IPS-NIHi7 (cell line): ENCODE measurements around the gene ZYG11A.

Experiments used
- DNase-seq: peaks from one replicate; pipeline ENCODE4 v3.0.0; 2012; ENCODE audit warnings: mixed read lengths; ENCODE audit errors: extremely low spot score

ZYG11A gene

DNA sequence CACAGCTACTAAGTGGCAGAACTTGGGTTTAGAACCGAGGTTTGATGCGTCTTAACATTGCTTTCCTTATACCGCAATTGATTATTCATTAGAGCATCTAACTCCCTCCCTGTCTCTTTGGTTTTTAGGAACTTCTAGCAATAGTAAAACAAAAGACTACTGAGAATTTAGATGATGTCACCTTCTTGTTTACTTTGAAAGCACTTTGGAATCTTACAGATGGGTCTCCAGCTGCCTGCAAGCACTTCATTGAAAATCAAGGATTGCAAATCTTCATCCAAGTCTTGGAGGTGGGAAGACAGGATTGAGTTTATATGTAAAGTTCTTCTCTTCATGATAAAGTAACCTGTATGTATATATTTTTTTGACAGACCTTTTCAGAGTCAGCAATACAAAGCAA, 35.0 kb downstream of the ZYG11A start:
- no peak for DNase-seq

DNA sequence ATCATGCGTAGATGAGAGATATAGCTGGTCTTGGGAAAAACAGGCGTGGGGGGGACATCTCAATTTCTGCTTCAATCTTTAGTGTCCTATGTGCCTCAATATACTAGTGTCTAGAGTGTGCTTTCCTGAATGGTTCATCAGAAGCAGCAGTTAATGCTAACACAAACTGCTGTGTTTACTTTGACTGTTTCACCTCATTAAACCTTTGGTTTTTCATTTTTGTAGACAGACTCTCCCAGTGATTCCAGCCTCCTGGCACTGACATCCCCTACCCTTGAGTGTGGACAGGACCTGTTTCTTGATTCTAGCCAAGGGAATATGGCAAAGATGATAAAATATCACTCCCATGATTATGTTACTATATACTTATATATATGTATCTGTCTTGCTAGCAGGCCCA, 37.6 kb downstream of the ZYG11A start:
- no peak for DNase-seq

- no peak for DNase-seq
Measured at GRCh38 chr1:52887483-52887882, 44.9 kb downstream of the ZYG11A start.

DNA sequence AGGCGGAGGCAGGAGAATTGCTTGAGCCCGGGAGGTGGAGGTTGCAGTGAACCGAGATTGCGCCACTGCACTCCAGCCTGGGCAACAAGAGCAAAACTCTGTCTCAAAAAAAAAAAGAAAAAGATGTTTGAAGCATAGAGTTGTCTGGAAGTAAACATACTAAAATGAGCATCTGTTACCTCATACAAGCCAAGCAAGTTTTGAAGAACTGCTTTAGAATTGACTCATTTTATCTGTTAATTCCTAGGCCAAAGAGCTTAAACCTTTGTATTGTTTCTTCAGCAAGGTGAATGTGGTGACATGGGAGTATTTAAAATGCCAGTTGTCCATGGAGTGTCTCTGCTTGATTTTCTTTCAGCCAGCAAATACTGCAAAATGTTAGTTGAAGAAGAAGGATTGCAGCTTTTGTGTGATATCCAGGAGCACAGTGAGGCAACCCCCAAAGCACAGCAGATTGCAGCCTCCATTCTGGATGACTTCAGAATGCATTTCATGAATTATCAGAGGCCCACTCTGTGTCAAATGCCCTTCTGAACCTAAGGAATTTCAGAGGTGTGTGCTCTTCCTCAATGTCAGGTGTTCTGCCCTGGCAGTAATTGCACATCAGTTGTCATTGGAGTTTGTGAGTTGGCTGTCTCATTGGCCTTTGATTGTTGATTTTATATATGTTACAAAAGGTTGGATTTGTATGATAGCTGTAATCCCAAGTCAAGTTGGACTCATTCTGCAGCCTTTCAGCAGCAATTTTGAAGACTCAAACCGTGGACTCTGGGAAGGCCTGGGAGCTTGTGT, 50.1 kb downstream of the ZYG11A start:
- no peak for DNase-seq

DNA sequence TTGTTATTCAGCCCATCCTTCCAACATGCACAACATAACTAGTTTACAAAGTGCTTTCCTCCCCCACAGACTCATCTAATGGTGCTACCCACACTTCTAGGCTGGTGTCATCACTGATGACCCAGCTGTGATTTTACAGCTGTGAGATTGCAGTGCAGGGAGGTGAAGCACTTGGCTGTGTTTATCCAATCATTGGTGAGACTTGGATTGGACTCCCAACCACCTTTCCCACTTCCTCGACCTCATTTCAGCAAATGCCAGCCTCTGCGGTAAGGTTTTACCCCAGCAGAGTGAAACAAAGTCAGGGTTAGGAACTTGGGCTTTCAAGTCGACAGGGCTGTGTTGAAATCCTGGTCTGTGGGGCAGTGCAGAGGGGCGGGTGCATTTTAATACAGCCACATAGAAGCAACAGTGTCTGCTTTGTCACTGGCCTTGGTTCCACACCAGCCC, 56.9 kb downstream of the ZYG11A start:
- DNase-seq = no peak

GRCh38 chr1:52900402-52900801, 57.8 kb downstream of the ZYG11A start:
- DNase-seq = no peak

- no peak for DNase-seq
Measured at GRCh38 chr1:52901384-52901783, 58.8 kb downstream of the ZYG11A start.

DNA sequence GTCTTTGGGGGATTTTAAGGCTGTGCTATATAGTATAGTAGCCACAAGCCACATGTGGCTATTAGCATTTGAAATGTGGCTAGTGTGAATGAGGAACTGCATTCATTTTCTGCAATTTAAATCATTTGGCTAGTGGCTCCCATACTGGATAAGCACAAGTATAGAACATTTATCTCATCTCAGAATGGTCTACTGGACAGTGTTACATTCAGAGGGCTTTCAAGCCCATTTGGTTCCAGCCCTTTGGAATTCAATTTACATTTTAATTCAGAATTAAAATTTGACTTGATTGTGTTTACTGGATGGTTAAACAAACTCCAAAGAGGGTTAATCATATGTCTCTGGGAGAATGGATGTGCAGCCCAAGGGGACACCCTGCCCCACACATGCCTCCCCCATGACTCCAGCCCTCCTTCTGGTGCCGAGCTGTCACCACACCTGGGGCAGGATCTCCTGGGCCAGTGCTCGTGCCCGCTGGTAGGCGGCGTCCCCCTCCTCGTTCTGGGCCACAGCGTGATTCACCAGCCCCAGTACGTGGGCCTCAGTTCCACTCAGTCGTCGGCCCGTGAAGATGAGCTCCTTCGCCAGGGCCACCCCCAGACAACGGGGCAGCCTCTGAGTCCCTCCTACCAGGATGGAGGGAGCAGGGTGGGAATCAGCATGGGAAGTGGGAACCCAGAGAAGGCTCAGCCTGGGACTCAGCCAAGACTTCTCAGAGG, 61.8 kb downstream of the ZYG11A start:
- no peak for DNase-seq

- peak; percentile 95 for DNase-seq
Measured at GRCh38 chr1:52904927-52905698, 62.6 kb downstream of the ZYG11A start.

DNA sequence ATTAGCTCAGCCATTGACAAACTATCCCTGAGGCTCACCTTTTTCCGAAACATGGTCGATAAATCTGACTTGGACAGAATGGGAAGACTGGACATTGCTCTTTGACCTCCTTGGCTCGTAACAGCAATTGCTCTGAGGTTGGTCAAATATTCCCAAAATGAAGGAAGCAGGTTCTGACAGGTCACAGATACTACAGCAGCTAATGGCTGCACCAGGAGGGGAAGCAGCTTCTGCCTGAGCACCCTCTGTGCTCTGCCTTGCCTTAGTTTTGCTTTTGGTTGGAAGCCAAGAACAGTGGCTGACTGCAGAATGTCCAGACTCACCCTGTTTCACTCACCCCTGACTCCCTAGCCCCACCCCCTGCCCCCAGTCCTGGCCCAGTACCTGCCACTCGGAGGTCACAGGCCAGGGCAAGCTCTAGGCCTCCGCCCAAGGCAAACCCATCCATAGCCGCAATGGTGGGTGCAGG, 63.6 kb downstream of the ZYG11A start:
- no peak for DNase-seq

DNA sequence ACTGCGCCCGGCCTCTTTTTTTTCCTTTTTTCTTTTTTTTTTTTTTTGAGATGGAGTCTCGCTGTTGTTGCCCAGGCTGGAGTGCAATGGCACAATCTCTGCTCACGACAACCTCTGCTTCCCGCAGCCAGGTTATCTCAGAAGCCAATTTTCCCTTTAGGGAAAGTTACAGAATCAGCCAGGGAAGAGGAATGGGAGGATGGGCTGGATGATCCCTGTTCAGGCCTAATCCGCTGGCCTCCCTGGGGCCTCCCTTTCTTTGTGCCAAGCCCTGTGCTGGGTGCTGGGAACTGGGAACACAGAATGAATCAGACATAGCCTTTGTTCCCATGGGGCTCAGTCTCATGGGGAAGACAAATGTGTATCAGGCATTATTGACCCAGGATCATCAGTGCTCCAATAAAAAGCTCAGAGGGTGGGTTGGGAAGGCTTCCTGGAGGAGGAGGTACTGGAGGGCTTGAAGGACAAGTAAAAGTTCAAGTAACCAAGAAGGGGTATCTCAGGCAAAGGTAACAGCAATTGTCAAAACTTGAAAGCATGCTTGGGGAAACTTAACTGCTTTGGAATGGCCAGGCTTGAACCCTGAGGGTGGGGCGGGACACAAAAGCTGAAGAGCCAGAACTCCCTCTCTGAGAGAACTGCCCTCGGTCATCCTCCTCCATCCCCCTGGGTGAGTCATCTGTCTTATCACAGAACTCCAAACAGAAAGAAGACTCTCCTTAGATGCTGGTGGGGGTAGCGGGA, 64.7 kb downstream of the ZYG11A start:
- DNase-seq = no peak

DNA sequence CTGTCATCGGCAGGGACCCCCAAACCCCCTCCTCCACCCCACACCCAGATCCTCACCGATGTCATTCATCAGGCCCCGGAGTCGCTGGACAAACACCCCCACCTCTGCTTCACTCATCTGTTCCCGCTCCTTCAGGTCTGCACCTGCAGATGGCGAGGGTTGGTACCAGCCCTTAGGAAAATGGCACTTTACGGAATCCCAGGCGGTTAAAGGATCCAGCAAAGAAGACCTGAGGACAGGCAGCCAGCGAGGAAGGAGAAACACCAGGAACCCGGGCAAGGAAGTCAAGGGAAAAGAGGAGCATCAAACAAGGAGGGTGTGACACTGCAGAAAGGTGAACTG, 65.2 kb downstream of the ZYG11A start:
- no peak for DNase-seq

DNA sequence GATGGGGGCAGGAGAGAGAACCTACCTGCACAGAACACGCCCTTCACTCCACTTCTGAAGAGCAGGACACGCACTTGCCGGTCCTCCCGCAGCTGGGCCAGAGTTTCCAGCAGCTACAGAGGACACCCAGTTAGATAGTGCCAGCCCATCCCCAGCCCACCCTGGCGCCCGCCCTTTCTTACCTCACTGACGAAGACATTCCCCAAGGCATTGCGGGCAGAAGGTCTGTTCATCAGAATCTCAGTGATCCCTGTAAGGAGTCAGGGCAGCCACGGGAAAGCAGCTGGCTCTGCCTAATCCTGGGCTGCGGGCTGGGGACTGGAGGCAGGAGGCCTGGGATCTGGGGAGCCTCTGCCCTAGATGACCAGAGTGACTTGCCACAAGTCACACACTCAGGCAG, 69.0 kb downstream of the ZYG11A start:
- no peak for DNase-seq

DNA sequence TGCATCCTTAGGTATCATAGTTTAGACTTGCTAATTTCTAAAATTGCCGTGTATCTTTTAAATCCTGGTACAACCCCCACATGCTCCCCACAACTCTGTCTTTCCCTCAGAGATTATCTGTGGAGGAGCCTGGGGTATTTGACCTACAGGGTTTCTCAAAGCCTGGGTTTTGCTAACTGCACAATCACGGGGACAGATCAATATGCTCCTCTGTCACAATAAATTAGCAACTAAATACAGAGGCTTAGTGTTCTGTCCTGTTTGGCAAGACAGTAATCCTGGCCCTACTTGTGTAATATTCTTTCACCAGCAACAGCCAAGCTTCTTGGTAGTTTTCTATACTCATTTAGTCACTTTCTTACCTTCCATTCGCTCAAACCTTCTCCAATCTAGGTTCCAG, 70.5 kb downstream of the ZYG11A start:
- no peak for DNase-seq

- peak; percentile 65 for DNase-seq
Measured at GRCh38 chr1:52913537-52913936, 71.0 kb downstream of the ZYG11A start.

- DNase-seq = no peak
Measured at GRCh38 chr1:52914463-52914862, 71.9 kb downstream of the ZYG11A start.

DNA sequence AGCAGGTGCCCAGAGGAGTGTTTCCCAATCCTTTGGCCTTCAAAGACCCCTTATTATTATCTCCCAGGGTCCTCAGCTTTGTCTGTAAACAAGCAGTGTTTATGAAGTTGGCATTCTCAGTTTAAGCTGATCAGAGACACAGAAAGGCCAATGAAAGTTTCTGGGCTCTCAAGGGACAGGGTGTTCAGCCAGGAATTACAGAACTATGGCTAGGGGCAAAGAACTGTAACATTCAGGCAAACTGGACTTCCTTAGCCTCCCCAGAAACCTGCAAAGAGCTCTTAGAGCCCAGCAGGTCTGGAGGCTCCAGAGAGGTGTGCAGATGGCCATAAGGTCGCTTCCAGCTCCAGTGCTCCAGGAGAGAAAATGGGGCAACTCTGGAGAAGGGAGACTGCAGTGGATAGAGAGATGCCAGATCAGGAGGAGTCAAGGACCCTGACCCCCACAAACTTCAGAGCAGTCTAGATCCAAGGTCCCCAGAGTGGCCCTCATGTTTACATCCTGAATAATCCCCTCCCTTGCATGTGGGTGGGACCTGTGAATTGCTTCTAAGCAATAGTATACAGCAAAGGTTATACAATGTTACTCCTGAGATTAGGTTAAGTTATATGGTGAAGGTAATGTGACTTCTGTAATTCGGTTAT, 72.8 kb downstream of the ZYG11A start:
- no peak for DNase-seq

GRCh38 chr1:52915855-52916220, 73.3 kb downstream of the ZYG11A start:
- DNase-seq = no peak

DNA sequence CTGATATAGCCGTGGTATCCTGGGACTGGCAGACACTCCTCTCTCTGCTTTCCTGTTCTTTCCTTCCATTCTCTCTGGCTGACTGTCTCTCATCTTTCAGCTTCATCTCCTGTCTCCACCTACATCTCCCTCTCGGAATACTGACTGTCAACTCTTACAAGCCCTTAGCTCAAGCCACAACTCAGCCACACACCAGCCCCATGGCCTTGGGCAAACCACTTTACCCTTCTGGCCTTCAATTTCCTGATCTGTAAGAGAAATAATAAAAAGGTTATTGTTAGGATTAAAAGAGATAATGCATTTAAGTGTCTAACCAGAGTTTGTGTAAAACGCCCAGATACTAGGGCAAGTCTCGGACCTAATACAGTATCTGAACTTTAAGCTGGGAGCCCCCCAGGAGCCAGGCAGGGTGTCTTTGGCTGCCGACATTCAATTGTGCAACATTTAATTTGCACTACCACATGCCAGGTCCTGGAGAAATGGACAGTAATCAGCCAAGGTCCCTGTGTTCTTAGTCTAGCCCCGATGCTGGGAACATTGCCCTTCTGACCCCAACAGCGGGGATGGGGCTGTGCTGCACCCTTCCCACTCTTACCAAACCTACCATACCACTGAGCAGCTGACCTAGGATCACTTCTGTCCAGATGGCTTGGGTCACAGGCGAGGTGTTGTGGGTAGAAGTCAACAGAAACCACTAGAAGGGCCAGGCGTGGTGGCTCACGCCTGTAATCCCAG, 73.8 kb downstream of the ZYG11A start:
- DNase-seq = no peak

GRCh38 chr1:52917156-52917555, 74.6 kb downstream of the ZYG11A start:
- no peak for DNase-seq

DNA sequence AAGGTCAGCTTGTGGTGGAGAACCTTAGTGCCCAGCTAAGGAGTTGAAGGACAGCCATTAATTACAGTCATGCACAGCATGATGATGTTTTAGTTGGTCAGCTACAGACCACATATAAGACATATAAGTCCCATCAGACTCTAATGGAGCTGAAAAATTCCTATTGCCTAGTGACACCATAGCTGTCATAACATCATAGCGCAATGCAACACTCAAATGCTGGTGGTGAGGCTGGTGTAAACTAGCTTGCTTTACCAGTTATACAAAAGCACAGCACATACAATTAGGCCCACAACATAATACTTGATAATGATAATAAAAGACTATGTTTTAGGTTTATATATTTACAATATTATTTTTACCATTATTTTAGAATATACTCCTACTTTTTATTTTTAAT, 75.0 kb downstream of the ZYG11A start:
- no peak for DNase-seq
